Measurements from ENCODE around the gene AAK1.

Gene AAK1

GRCh38 chr2:69600425-69600824 is 43.1 kb downstream of the AAK1 start:
- DNase-seq: no peak

- DNase-seq: no peak
Measured at GRCh38 chr2:69597843-69598610, 45.5 kb downstream of the AAK1 start.

- DNase-seq: no peak
Measured at GRCh38 chr2:69597105-69597504, 46.4 kb downstream of the AAK1 start.

GRCh38 chr2:69594341-69594740 is 49.2 kb downstream of the AAK1 start:
- DNase-seq: no peak

GRCh38 chr2:69592511-69592910 is 51.0 kb downstream of the AAK1 start:
- DNase-seq: no peak

- no peak for DNase-seq
Measured at GRCh38 chr2:69589973-69590652, 53.4 kb downstream of the AAK1 start.

- DNase-seq: no peak
Measured at GRCh38 chr2:69588945-69589344, 54.6 kb downstream of the AAK1 start.

GRCh38 chr2:69588403-69588802 is 55.1 kb downstream of the AAK1 start:
- no peak for DNase-seq

- DNase-seq: no peak
Measured at GRCh38 chr2:69585855-69586555, 57.5 kb downstream of the AAK1 start.

GRCh38 chr2:69584127-69584889 is 59.2 kb downstream of the AAK1 start:
- no peak for DNase-seq

- no peak for DNase-seq
Measured at GRCh38 chr2:69583321-69583833, 60.2 kb downstream of the AAK1 start.

- no peak for DNase-seq
Measured at GRCh38 chr2:69582582-69583176, 60.9 kb downstream of the AAK1 start.

GRCh38 chr2:69581774-69582581 is 61.6 kb downstream of the AAK1 start:
- DNase-seq: peak in 2 of 56 donors; percentile 8 to 49

- DNase-seq: no peak
Measured at GRCh38 chr2:69580486-69580885, 63.1 kb downstream of the AAK1 start.

- DNase-seq: no peak
Measured at GRCh38 chr2:69579536-69579935, 64.0 kb downstream of the AAK1 start.

- DNase-seq: no peak
Measured at GRCh38 chr2:69578198-69578540, 65.4 kb downstream of the AAK1 start.

GRCh38 chr2:69577467-69578197 is 65.9 kb downstream of the AAK1 start:
- DNase-seq: no peak

GRCh38 chr2:69576880-69577279 is 66.7 kb downstream of the AAK1 start:
- no peak for DNase-seq

GRCh38 chr2:69575926-69576325 is 67.6 kb downstream of the AAK1 start:
- no peak for DNase-seq

All from amygdala (tissue), 56 donors.